Liver (tissue), 9 donors: ENCODE data around the gene DNAL4. TPM values are rescaled to one million over a fixed set of nuclear protein-coding genes. Genes with fewer than 3 reads are reported as not detected.

Experiments used
- DNase-seq: peaks from one replicate; pipeline ENCODE4 v3.0.0-alpha.2; 2017; ENCODE audit warnings: low spot score
- H3K27ac ChIP-seq, 2 donors: one replicate each; pipeline ENCODE4 v1.7.0; 2013; ENCODE audit warnings: inconsistent platforms in 2 of 2, low read length in 2 of 2, control low read depth in 1 of 2, low read depth in 1 of 2, mild to moderate bottlenecking in 1 of 2
- H3K27me3 ChIP-seq, 4 donors: one replicate each; pipeline versions ENCODE4 v1.6.1 to v1.7.0; 2013; ENCODE audit warnings: low read length in 3 of 4, inconsistent platforms in 1 of 4, mild to moderate bottlenecking in 1 of 4, moderate library complexity in 1 of 4; ENCODE audit not compliant: control insufficient read depth in 4 of 4, insufficient read depth in 4 of 4
- H3K36me3 ChIP-seq, 4 donors: one replicate each; pipeline versions ENCODE4 v1.6.1 to v1.7.0; 2013; ENCODE audit warnings: low read length in 3 of 4, mild to moderate bottlenecking in 3 of 4, low read depth in 1 of 4, moderate library complexity in 1 of 4; ENCODE audit not compliant: control insufficient read depth in 4 of 4, insufficient read depth in 3 of 4
- H3K4me1 ChIP-seq, 4 donors: one replicate each; pipeline versions ENCODE4 v1.6.1 to v1.7.0; 2013; ENCODE audit warnings: low read length in 3 of 4, mild to moderate bottlenecking in 3 of 4, moderate library complexity in 1 of 4; ENCODE audit not compliant: control insufficient read depth in 4 of 4, insufficient read depth in 4 of 4
- H3K4me3 ChIP-seq, 3 donors: one replicate each; pipeline versions ENCODE4 v1.6.1 to v1.7.0; 2013; ENCODE audit warnings: low read length in 3 of 3, control low read depth in 1 of 3, low read depth in 1 of 3, mild to moderate bottlenecking in 1 of 3
- H3K9ac ChIP-seq, 2 donors: one replicate each; pipeline ENCODE4 v1.7.0; 2013; ENCODE audit warnings: low read length in 2 of 2, mild to moderate bottlenecking in 2 of 2, moderate library complexity in 2 of 2, control low read depth in 1 of 2, low read depth in 1 of 2
- H3K9me3 ChIP-seq, 4 donors: one replicate each; pipeline versions ENCODE4 v1.6.1 to v1.7.0; 2013; ENCODE audit warnings: low read length in 3 of 4; ENCODE audit not compliant: control insufficient read depth in 4 of 4
- ATF3 ChIP-seq: IDR thresholded peaks from 2 replicates; pipeline ENCODE4 v1.6.1; 2016; ENCODE audit warnings: antibody characterized with exemption
- CTCF ChIP-seq: fragments of 150-350 bp; IDR thresholded peaks from 2 replicates; pipeline ENCODE4 v1.5.1; 2017; ENCODE audit warnings: improper control_type of control experiment, low read depth, low read length; ENCODE audit not compliant: missing input control
- FOXA1 ChIP-seq: IDR thresholded peaks from 2 replicates; pipeline ENCODE4 v1.6.1; 2016; ENCODE audit warnings: antibody characterized with exemption
- FOXA2 ChIP-seq: IDR thresholded peaks from 2 replicates; pipeline ENCODE4 v1.6.1; 2016; ENCODE audit warnings: antibody characterized with exemption
- GABPA ChIP-seq, 2 donors: IDR thresholded peaks in 1 of 2; conservative IDR thresholded peaks in 1 of 2; 2 replicates each; pipeline ENCODE4 v1.6.1; 2016; ENCODE audit warnings: antibody characterized with exemption in 2 of 2, mild to moderate bottlenecking in 1 of 2, moderate library complexity in 1 of 2
- HNF4A ChIP-seq, 2 donors: conservative IDR thresholded peaks; 2 replicates each; pipeline ENCODE4 v1.6.1; 2016; ENCODE audit warnings: antibody characterized with exemption in 2 of 2, mild to moderate bottlenecking in 2 of 2
- HNF4G ChIP-seq: IDR thresholded peaks from 2 replicates; pipeline ENCODE4 v1.6.1; 2016; ENCODE audit warnings: antibody characterized with exemption
- JUND ChIP-seq, 2 donors: IDR thresholded peaks; 2 replicates each; pipeline ENCODE4 v1.6.1; 2016; ENCODE audit warnings: antibody characterized with exemption in 2 of 2
- MAX ChIP-seq: IDR thresholded peaks from 2 replicates; pipeline ENCODE4 v1.6.1; 2016; ENCODE audit warnings: antibody characterized with exemption
- NR2F2 ChIP-seq: IDR thresholded peaks from 2 replicates; pipeline ENCODE4 v1.6.1; 2016; ENCODE audit warnings: antibody characterized with exemption
- REST ChIP-seq: IDR thresholded peaks from 2 replicates; pipeline ENCODE4 v1.6.1; 2016; ENCODE audit warnings: antibody characterized with exemption, mild to moderate bottlenecking
- RXRA ChIP-seq, 2 donors: IDR thresholded peaks; 2 replicates each; pipeline ENCODE4 v1.6.1; 2017 to 2018; ENCODE audit warnings: antibody characterized with exemption in 2 of 2, mild to moderate bottlenecking in 1 of 2
- SP1 ChIP-seq: IDR thresholded peaks from 2 replicates; pipeline ENCODE4 v1.6.1; 2018; ENCODE audit warnings: antibody characterized with exemption, mild to moderate bottlenecking
- TAF1 ChIP-seq: conservative IDR thresholded peaks from 2 replicates; pipeline ENCODE4 v1.6.1; 2016; ENCODE audit warnings: antibody characterized with exemption, mild to moderate bottlenecking
- YY1 ChIP-seq: IDR thresholded peaks from 2 replicates; pipeline ENCODE4 v1.6.1; 2016; ENCODE audit warnings: antibody characterized with exemption, mild to moderate bottlenecking
- ZBTB33 ChIP-seq: IDR thresholded peaks from 2 replicates; pipeline ENCODE4 v1.6.1; 2016; ENCODE audit warnings: antibody characterized with exemption
- WGBS: extraction: QIAGEN DNeasy Blood & Tissue Kit; methylation state at CpG from one replicate; pipeline ENCODE4 v1.1.7; 2013; 5-methylcytosine and 5-hydroxymethylcytosine counted together
- polyA plus RNA-seq, 2 donors: library from polyadenylated mRNA; stranded (reverse) in 1 of 2; unstranded in 1 of 2; fragments of 200-250 nt in 1 of 2; fragments of >200 nt in 1 of 2; fragmentation: Nextera tagmentation in 1 of 2; extraction: Ambion mirVana in 1 of 2; gene quantifications; one replicate each; pipeline versions ENCODE4 v1.2.1 to v1.2.3, GENCODE V29; 2013 to 2015
- total RNA-seq, 2 donors: library from RNA; depleted of rRNA; stranded (reverse); fragments of >200 nt; gene quantifications; one replicate each; pipeline ENCODE4 v1.2.3, GENCODE V29; 2014
- donor health status: healthy.
- donor health status: healthy.
- donor health status: healthy.
- donor health status: healthy.
- donor health status: healthy.

The DNAL4 gene
- total and polyA plus RNA-seq, 4 donors = 4.0 to 5.6 (median 4.9) TPM

GRCh38 chr22:38761202-38762162 lies 32.5 kb downstream of the DNAL4 start:
- TF ChIP-seq HNF4A (conservative IDR thresholded peaks at IDR 0.05) = no peak
- TF ChIP-seq YY1 = no peak
- no peak for TF ChIP-seq JUND (IDR thresholded peaks at IDR 0.05)
- no peak for TF ChIP-seq REST
- TF ChIP-seq ATF3 = no peak
- no peak for TF ChIP-seq ZBTB33
- no peak for TF ChIP-seq FOXA1
- no peak for TF ChIP-seq GABPA (IDR thresholded peaks at IDR 0.05 in 1 of 2, conservative IDR thresholded peaks at IDR 0.05 in 1 of 2)
- no peak for TF ChIP-seq MAX
- TF ChIP-seq FOXA2 = no peak
- TF ChIP-seq RXRA (IDR thresholded peaks at IDR 0.05) = no peak
- no peak for TF ChIP-seq TAF1
- TF ChIP-seq HNF4G = no peak
- no peak for TF ChIP-seq CTCF
- no peak for TF ChIP-seq NR2F2
- TF ChIP-seq SP1 = no peak
- no peaks in the 10 kb centered on the region for H3K9me3 ChIP-seq
- H3K36me3 ChIP-seq = no peaks in the 10 kb centered on the region
- no peaks in the 10 kb centered on the region for H3K27me3 ChIP-seq
- WGBS = 82% methylated on average over 20 of the region's 20 CpGs
- DNase-seq = no peak
- H3K4me1 ChIP-seq = peaks cover 2 to 22% (median 8%) of the 10 kb centered on the region in 4 donors
- no peak overlapping the region for H3K27ac ChIP-seq
- H3K9ac ChIP-seq = no peak overlapping the region
- H3K4me3 ChIP-seq = no peak overlapping the region
